CD4-positive, alpha-beta T cell treated with Interleukin-12 subunit alpha and Interleukin-12 subunit beta, for 1 hour (primary cell): ENCODE measurements around the gene ASIC3.
"Not testable (repeated sequence)": the region's sequence is repeated elsewhere in the genome, so short reads cannot be mapped to it uniquely, and the experiment has no call there.

ENCODE experiments used
- DNase-seq: peaks from one replicate; pipeline ENCODE4 v3.0.0-alpha.2; 2020

The ASIC3 gene

DNA sequence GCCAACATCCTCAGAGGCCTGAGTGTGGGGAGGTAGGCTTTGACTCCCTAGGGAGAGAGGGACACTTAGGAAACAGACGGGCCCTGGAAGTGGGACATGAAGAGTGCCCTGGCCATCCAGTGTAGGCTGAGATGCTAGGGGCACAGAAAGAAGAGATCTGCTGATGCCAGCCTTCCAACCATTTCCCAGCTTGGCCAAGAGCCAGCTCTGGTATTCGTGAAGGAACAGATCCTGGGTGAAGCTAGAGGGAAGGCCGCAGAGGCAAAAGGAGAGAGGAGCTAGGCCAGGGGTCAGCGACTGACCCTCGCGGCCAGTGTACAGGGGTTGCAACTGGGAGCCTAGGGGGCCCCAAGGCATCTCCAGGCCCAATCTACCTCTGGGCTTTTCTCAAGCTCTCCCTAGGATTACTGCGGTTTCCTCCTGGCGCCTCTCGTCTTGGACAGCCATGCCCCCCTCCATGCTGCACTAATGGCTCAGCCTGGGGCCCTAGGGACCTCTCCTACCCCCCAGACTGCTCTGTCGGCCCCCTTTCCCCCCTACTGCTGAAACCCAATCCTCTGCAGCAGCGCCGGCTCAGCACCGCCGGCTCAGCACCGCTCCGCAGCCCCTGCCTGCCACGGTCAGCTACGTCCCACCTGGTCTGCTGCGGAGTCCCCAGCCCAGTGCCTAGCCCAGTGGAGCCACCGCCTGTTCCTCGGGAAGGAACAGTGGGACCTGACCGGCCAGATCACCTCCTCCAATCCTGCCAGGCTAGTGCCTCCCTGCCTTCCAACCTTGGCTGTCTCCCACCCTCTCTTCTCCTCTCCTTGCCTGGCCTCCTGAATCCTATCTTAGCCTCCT lies at the start of gene ASIC3:
ASIC3 (plus strand) TSS at position 556 of the 840 bp plus-strand sequence. CDS start 355 bp downstream, outside the sequence.
- DNase-seq, result no peak

DNA sequence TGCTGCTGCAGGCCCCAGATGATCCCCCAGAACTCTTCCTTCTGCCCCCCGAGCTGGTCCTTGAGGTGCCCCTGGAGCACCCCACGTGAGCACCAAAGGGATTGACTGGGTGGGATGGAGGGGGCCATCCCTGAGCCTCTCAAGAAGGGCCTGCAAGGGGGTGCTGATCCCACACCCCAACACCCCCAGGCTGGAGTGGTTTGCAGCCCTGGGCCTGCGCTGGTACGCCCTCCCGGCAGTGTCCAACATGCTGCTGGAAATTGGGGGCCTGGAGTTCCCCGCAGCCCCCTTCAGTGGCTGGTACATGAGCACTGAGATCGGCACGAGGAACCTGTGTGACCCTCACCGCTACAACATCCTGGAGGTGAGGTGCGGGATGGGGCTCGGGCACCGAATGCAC lies 49.3 kb upstream of the ASIC3 start:
- DNase-seq, result no peak

DNA sequence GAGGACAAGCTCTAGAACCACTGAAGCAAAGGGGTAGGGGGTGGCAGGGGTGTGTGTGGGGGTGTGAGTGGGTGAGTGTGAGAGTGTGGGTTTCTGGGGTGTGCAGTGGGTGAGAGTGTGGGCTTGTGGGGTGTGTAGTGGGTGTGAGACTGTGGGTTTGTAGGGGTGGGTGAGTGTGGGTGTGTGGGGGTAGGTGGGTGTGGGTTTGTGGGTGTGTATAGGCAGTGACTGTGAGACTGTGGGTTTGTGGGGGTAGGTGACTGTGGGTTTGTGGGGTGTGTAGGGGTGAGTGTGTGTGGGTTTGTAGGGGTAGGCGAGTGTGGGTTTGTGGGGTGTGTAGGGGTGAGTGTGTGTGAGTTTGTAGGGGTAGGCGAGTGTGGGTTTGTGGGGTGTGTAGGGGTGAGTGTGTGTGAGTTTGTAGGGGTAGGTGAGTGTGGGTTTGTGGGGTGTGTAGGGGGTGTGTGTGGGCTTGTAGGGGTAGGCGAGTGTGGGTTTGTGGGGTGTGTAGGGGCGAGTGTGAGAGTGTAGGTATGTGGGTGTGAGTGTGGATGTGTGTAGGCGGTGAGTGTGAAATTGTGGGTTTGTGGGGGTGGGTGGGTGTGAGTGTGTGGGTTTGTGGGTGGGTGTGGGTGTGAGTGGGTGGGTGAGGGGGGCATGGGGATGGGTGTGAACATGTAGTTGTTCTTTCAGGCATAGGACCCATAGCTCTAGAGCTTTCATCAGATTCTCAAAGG lies 48.7 kb upstream of the ASIC3 start:
- DNase-seq, result peak; percentile 56

DNA sequence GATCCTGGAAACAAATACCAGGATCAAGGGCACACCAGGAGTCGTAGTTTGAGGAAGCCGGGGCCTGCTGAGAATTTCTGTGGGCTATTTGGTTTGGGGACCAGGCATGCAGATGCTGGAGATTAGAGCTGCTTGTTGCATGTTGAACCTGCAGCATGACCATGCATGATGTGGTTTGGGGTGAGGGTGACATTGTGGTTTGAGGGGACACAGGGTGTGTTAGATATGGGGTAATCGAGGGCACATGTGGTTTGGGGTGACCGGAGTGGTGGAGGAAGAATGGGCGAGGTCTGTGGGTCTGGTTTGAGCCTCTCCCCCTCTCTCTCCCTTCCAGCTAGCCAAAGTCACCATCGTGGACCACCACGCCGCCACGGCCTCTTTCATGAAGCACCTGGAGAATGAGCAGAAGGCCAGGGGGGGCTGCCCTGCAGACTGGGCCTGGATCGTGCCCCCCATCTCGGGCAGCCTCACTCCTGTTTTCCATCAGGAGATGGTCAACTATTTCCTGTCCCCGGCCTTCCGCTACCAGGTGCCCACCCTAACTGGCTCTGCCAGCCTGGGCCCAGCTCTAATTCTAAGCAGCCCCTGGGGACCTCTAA lies 47.3 kb upstream of the ASIC3 start:
- DNase-seq, result no peak

DNA sequence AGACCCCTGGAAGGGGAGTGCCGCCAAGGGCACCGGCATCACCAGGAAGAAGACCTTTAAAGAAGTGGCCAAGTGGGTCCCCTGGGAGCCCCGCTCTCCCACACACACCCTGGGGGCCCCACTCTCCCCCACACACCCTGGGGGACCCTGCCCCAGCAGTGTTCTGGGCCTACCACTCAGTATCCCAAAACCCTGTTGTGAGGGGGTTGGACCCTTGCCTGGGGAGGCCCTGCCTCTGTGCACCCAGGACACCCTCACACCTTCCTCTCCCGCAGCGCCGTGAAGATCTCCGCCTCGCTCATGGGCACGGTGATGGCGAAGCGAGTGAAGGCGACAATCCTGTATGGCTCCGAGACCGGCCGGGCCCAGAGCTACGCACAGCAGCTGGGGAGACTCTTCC lies 46.8 kb upstream of the ASIC3 start:
- no peak for DNase-seq

DNA sequence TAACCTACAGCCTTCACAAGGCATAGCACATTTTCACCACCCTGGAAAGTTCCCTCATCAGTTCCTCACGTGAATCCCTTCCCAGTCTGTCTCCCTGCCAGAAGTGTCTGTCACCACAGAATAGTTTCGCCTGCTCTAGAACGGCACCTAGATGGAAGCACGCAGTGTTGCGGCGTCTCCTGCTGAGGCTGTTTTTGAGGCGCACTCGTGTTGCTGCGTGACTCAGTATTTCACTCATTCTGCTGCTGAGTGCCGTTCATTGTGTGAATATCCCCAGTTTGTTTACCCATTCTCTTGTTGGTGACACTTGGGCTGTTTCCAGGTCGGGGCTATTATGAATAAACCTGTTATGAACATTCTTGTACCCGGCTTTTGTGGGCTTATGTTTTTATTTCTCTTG lies 44.8 kb upstream of the ASIC3 start:
- no peak for DNase-seq

DNA sequence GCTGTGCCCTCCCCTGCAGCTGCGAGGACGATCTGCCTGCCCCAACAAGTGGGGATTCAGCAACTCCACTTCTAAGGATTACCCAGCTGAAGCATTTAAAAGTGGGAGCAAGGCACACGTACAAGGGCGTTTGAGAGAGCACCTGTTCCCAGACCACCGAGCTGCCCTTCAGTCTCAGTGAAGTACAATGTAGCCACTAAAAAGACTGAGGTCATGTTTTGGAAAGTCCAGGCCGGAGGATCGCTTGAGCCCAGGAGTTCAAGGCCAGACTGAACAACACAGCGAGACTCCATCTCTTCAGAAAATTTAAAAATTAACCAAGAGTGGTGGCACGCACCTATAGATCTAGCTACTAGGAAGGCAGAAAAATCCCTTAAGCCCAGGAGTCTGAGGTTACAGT lies 42.8 kb upstream of the ASIC3 start:
- DNase-seq, result no peak

DNA sequence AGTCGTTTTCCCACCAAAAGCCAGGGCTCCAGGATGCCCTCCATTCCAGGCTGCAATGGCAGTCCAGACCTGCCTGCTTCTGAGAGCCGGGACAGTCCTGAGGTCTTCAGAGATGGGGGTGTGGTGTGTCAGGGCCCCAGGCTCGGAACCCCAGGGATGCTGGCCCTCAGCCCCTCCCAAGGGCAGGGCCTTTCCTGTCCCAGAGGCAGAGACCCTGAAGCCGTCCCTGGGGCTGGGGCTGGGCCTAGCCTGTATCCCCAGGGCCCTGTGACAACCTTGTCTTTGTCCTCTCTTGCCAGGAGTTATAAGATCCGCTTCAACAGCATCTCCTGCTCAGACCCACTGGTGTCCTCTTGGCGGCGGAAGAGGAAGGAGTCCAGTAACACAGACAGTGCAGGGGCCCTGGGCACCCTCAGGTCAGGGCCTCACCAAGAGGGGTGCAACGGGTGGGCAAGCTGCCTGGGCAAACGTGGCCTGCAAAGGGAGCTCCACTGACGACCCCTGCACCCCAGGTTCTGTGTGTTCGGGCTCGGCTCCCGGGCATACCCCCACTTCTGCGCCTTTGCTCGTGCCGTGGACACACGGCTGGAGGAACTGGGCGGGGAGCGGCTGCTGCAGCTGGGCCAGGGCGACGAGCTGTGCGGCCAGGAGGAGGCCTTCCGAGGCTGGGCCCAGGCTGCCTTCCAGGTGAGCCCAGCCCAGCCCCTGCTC lies 41.6 kb upstream of the ASIC3 start:
- no peak for DNase-seq

DNA sequence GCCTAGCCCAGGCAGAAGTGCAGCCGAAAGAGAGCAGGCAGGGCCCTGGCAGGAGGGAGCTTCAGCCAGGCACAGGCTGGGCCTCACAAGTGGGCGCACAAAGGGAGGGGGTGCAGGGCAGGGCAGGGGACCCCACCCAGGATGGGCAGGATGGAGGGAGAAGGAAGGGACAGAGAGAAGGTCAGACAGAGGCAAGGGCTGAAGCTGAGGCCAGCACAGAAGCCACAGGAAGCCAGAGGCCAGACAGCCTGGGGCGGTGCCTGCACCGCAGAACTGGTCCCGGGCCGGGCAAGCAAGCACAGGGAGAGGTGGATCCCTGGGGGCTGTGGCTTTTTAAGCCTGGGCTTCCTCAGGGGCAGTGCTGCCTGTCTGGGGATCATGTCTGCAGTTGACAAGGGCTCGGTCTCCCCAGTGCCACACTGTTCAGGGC lies 40.8 kb upstream of the ASIC3 start:
- DNase-seq, result no peak

DNA sequence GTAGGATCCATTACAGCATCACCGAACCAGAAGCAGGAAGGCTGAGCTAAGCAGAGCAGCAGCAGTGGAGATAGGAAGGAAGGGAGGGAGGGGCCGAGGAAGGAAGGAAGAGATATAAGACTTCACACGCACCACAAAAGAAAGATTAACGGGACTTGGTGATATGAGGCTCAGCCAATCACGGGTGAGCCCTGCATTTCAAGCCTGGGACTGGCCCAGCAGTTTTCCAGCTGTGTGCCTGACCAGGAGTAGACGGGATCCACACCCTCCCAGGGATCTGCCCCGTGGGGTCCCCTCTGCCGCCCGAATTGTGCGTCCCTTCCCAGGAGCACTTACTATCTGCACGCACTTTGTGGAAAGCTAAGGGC lies 40.2 kb upstream of the ASIC3 start:
- DNase-seq, result peak; percentile 65

DNA sequence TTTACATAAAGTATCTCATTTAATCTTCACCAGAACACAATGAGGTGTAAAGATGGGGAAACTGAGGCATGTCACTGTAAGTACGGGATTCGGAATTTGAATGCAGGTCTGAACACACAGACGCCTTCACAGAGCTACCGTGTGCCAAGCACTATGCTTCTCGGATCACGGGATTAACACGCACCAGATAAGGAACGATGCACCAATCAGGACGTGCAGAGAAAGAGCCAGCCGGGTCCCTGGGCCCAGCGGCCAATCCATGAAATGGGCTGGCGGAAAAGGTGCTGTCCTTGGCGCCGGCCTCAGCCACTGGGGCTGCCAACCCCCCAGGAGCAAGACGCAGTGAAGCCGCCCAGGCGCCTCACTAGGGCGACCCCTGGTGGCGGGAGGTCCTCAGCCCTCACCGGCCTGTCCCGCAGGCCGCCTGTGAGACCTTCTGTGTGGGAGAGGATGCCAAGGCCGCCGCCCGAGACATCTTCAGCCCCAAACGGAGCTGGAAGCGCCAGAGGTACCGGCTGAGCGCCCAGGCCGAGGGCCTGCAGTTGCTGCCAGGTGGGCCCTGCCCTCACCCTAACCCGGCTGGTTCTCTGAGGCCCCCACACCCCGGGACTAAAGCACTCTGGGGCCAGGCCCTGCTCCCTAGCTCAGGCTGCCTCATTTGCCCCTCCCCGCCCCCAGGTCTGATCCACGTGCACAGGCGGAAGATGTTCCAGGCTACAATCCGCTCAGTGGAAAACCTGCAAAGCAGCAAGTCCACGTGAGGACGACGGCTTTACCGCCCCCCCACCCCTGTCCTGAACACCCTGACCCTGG lies 39.6 kb upstream of the ASIC3 start:
- DNase-seq, result peak; percentile 88

DNA sequence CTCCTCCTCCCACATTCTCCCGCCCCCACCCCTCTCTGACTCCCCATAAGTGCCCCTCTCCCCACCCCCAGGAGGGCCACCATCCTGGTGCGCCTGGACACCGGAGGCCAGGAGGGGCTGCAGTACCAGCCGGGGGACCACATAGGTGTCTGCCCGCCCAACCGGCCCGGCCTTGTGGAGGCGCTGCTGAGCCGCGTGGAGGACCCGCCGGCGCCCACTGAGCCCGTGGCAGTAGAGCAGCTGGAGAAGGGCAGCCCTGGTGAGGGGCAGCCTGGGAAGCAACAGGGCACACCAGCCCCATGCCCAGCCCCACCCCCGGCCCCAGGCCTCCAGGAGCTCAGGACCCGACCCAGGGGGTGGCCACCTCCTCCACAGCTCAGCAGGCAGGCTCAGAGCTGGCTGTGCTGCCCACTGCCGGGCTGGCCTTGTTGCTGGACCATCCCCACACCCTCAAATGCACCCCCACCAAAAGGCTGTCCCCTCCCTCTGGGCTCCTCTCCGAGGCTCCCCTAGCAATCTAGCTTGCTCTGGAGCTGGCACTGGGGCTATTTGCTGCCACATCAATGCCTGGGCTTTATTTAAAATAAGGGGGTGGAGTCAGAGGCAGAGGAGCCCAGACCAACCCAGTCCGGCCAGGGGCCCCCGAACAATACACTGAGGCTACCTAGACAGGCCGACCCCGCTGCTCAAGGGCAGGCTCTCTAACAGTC lies 38.8 kb upstream of the ASIC3 start:
- no peak for DNase-seq

DNA sequence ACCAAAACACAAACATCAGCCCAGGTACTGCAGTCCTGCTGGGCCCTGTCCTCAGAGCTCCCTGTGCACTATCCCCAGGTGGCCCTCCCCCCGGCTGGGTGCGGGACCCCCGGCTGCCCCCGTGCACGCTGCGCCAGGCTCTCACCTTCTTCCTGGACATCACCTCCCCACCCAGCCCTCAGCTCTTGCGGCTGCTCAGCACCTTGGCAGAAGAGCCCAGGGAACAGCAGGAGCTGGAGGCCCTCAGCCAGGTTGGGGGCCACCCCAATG lies 38.4 kb upstream of the ASIC3 start:
- DNase-seq, result no peak

DNA sequence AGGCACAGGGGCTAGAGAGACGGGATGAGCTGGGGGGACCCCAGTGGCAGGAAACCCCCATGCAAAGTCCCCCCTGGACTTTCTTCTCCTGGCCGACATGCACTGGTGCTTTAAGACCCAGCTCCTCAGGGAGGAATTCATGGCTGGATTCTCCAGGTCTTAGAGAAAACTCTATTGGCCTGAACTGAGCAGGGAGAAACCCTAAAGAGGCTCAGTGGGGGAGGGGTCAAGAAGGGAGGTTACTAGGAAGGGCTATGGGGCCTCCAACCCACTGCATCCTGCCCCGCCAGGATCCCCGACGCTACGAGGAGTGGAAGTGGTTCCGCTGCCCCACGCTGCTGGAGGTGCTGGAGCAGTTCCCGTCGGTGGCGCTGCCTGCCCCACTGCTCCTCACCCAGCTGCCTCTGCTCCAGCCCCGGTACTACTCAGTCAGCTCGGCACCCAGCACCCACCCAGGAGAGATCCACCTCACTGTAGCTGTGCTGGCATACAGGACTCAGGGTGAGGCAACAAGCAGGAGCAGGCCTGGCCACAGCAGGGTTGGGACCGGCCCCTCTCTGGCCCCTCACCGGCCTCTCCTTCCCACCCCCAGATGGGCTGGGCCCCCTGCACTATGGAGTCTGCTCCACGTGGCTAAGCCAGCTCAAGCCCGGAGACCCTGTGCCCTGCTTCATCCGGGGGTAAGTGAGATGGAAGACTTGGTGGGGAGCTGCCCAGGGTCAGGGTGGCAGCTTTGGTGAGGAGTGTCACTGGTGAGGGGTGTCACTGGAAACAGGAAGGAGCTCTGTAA lies 37.8 kb upstream of the ASIC3 start:
- DNase-seq, result peak; percentile 50

DNA sequence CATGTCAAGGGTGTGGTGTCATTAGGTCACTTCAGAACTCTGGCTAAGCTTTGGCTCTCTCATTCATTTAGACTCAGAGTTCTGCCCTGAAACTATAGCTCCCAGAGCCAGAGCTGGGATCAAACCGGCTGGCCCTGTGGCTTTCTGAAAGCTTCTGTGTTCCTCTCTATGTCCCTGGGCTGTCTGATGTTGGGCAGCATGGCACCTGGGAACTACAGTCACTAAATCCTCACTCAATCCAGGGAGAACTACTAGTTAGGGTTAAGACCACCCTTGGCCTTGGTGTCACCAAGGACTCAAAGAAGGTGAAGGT lies 37.3 kb upstream of the ASIC3 start:
- no peak for DNase-seq

DNA sequence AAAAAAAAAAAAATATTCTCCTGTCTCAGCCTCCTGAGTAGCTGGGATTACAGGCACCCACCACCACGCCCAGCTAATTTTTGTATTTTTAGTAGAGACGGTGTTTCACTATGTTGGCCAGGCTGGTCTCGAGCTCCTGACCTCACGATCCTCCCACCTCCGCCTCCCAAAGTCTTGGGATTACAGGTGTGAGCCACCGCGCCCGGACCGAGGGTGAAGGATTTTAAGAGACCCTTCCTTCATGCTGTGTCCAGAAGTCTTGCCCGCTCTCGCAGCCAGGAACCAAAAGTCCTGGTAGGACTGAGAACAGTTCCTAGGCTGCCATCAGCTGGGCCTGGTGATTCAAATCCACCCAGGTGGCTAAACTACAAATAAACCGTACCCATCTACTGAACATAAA lies 36.7 kb upstream of the ASIC3 start:
- DNase-seq, result not testable (repeated sequence)

DNA sequence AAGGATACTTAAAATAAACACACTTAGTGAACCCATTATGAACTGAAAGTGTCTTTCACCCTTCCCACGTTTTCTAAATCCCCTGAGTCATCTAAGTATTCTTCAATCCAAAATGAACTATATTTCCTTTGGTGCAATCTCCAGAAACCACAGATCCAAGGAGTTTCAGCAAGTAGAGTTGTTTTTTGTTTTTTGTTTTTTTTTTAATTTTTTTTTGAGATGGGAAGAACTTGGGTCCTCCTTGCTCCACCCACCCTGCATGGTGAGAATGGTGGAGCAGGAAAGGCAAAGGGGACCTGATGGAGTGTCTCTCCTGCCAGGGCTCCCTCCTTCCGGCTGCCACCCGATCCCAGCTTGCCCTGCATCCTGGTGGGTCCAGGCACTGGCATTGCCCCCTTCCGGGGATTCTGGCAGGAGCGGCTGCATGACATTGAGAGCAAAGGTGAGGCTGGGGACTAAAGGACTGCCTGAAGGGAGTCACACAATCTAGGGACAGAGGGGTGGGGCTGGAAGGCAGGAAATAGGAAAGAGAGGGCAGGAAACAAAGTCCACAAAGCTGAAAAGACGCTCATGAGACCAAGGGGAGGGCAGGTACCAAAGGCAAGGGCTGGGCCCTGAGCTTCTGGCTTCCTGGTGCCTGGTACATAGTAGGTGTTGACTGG lies 36.2 kb upstream of the ASIC3 start:
- DNase-seq, result no peak

DNA sequence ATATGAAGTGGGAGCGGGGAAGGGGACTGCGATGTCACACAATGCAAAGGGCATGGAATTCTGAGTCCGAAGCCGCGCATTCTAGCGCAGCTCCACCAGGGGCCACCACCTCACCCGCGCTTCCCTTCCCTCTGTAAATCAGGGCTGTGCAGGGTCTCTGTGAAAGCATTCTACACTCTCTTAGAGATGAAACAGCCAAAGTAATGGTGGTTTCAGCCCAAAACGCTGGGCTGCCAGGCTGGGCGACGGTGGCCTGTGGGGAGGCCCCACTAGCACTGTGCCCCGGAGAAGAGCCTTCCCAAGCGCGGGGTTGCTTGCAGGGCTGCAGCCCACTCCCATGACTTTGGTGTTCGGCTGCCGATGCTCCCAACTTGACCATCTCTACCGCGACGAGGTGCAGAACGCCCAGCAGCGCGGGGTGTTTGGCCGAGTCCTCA lies 35.4 kb upstream of the ASIC3 start:
- DNase-seq, result no peak

DNA sequence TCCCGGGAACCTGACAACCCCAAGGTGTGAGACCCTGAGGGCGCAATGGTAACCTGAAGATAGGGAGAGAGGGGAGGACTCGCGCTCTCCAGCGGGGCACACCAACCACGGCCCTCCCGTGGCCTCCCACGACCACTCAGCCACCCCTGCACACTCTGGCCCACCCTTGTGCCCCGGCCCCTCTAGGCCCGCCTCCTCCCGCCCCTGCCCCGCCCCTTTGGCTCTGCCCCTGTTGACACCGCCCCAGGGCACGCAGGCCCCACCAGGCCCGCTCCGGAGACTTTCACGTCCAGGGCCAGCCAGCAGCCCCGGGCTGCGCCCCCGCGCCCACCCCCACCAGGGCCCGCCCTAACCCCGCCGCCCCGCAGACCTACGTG lies 35.0 kb upstream of the ASIC3 start:
- DNase-seq, result no peak

DNA sequence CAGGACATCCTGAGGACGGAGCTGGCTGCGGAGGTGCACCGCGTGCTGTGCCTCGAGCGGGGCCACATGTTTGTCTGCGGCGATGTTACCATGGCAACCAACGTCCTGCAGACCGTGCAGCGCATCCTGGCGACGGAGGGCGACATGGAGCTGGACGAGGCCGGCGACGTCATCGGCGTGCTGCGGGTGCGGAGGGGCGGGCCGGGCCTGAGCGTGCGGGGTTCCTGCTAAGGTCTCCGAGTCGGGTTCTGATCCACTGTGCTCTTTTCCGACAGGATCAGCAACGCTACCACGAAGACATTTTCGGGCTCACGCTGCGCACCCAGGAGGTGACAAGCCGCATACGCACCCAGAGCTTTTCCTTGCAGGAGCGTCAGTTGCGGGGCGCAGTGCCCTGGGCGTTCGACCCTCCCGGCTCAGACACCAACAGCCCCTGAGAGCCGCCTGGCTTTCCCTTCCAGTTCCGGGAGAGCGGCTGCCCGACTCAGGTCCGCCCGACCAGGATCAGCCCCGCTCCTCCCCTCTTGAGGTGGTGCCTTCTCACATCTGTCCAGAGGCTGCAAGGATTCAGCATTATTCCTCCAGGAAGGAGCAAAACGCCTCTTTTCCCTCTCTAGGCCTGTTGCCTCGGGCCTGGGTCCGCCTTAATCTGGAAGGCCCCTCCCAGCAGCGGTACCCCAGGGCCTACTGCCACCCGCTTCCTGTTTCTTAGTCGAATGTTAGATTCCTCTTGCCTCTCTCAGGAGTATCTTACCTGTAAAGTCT lies 34.4 kb upstream of the ASIC3 start:
- peak; percentile 96 for DNase-seq
